K562 (cell line): ENCODE measurements around the gene DSC2.
A peak's percentile ranks its signal among the peaks of the same experiment; 100 is the strongest.

Experiments used
- BRCA1 ChIP-seq, 2 experiments: fragments of 450-650 bp in 1 of 2; sonication (generic) in 1 of 2; formaldehyde crosslinking in 1 of 2; IDR thresholded peaks; 2 replicates each; pipeline versions ENCODE4 v1.5.0 to v1.6.1; 2017 to 2020; ENCODE audit warnings: mild to moderate bottlenecking in 1 of 2, missing genetic modification reagents in 1 of 2
- E2F1 ChIP-seq: sonication (generic); formaldehyde crosslinking; IDR thresholded peaks from 2 replicates; pipeline ENCODE4 v1.8.1; 2023; ENCODE audit warnings: mild to moderate bottlenecking, missing genetic modification reagents, moderate library complexity
- E2F6 ChIP-seq, 2 experiments: IDR thresholded peaks; 2 replicates each; pipeline ENCODE4 v1.6.1; 2011; ENCODE audit warnings: borderline replicate concordance in 1 of 2, control low read depth in 1 of 2, low read depth in 1 of 2, low read length in 1 of 2, mild to moderate bottlenecking in 1 of 2, mixed read lengths in 1 of 2, moderate library complexity in 1 of 2; ENCODE audit not compliant: insufficient read depth in 1 of 2, insufficient read length in 1 of 2, poor library complexity in 1 of 2, severe bottlenecking in 1 of 2; ENCODE audit errors: extremely low read depth in 1 of 2
- ERF ChIP-seq: fragments of 450-650 bp; formaldehyde crosslinking; IDR thresholded peaks from 2 replicates; pipeline ENCODE4 v1.4.0; 2020; ENCODE audit warnings: mild to moderate bottlenecking, mixed read lengths
- GATA2 ChIP-seq: sonication (generic); formaldehyde crosslinking; IDR thresholded peaks from 2 replicates; pipeline ENCODE4 v1.4.0; 2020; ENCODE audit warnings: mild to moderate bottlenecking, missing genetic modification reagents
- GTF2B ChIP-seq: IDR thresholded peaks from 2 replicates; pipeline ENCODE4 v1.6.1; 2011; ENCODE audit not compliant: insufficient read length; ENCODE audit errors: extremely low read depth
- MAFG ChIP-seq: fragments of 450-650 bp; conservative IDR thresholded peaks from 2 replicates; pipeline ENCODE4 v1.6.1; 2016; ENCODE audit warnings: missing genetic modification characterization, missing compliant biosample characterization
- REST ChIP-seq, 2 experiments: fragments of 450-650 bp; formaldehyde crosslinking in 1 of 2; IDR thresholded peaks; 2 replicates each; pipeline versions ENCODE4 v1.4.0 to v1.6.1; 2014 to 2020; ENCODE audit warnings: mild to moderate bottlenecking in 2 of 2, borderline replicate concordance in 1 of 2, low read depth in 1 of 2
- SUPT5H ChIP-seq: fragments of 450-650 bp; IDR thresholded peaks from 2 replicates; pipeline ENCODE4 v1.6.1; 2016
- TAF9B ChIP-seq: fragments of 450-650 bp; IDR thresholded peaks from 2 replicates; pipeline ENCODE4 v1.6.1; 2018; ENCODE audit warnings: mild to moderate bottlenecking; ENCODE audit not compliant: partially characterized antibody
- TCF7L2 ChIP-seq: fragments of 150-350 bp; IDR thresholded peaks from 2 replicates; pipeline ENCODE4 v1.6.1; 2016; ENCODE audit warnings: low read depth, mild to moderate bottlenecking, low read length, moderate library complexity
- ZC3H4 ChIP-seq: sonication (generic); formaldehyde crosslinking; IDR thresholded peaks from 2 replicates; pipeline ENCODE4 v1.9.0; 2021; ENCODE audit warnings: missing genetic modification reagents, borderline replicate concordance
- ZNF592 ChIP-seq: fragments of 450-650 bp; IDR thresholded peaks from 2 replicates; pipeline ENCODE4 v1.6.1; 2017; ENCODE audit warnings: antibody characterized with exemption, mild to moderate bottlenecking

GRCh38 chr18:31105733-31106132 lies 3.5 kb upstream of the DSC2 start:
- TF ChIP-seq GATA2 (CRISPR knock-in tag) (no peak), TCF7L2 (no peak), SUPT5H (no peak), GTF2B (no peak), TAF9B (no peak), REST (IDR thresholded peaks at IDR 0.05; ENCODE audit: borderline replicate concordance) (peak; percentile 14; the same call in 1 of the 2 replicates), REST (CRISPR knock-in tag; IDR thresholded peaks at IDR 0.05; ENCODE audit: low read depth) (no peak), ZNF592 (no peak), ZC3H4 (CRISPR knock-in tag) (no peak), MAFG (no peak), BRCA1 (IDR thresholded peaks at IDR 0.05) (no peak), BRCA1 (CRISPR knock-in tag; IDR thresholded peaks at IDR 0.05) (no peak), E2F6 (IDR thresholded peaks at IDR 0.05; ENCODE audit: borderline replicate concordance in 1 of 2, extremely low read depth in 1 of 2, insufficient read depth in 1 of 2, insufficient read length in 1 of 2, low read depth in 1 of 2, low read length in 1 of 2, poor library complexity in 1 of 2, severe bottlenecking in 1 of 2) (no peak), ERF (CRISPR knock-in tag) (no peak), E2F1 (CRISPR knock-in tag) (no peak)
